Measurements from ENCODE around the gene AK4. TPM values are rescaled to one million over a fixed set of nuclear protein-coding genes. Genes with fewer than 3 reads are reported as not detected.
A peak's percentile ranks its signal among the peaks of the same experiment; 100 is the strongest.

Gene AK4
- polyA plus RNA-seq, 1 donor (not counting 4 experiments of a cell fraction or from before 2014, with no cell fraction given) = 90.0 TPM

DNA sequence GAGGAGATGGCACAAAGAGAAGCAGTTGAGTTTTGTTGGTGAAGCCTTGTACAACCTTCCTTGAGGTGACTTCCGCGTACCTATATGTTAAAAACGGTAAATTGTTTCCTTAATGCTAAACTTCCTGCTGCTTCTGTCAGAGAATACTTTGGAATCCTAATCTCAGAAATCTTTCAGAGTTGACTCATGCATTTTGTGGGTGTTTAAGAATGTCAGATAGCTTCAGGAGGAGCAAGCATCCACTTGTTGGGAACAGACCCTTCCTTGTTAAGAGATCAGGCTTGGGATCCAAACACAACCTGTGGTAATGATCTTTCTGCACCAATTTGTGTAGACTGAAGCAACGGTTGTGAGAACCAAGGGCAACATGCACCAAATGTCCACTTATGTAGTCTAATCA lies 29.5 kb downstream of the AK4 start:
- Histone ChIP-seq H2AFZ (ENCODE audit: control insufficient read depth, low read length) (no peak overlapping the region), H3K27ac (ENCODE audit: control insufficient read depth, insufficient read depth, low read length) (peak overlapping the region; percentile 13), H3K79me2 (ENCODE audit: control insufficient read depth, insufficient read depth, low read length) (peaks cover 43% of the 10 kb centered on the region), H3K36me3 (ENCODE audit: control insufficient read depth in 2 of 2, extremely low read depth in 1 of 2, insufficient read depth in 2 of 2, low read length in 2 of 2) (no peaks in the 10 kb centered on the region), H3K9me1 (ENCODE audit: control insufficient read depth, extremely low read depth, insufficient read depth, low read length) (no peaks in the 10 kb centered on the region), H3K4me2 (ENCODE audit: control insufficient read depth, extremely low read depth, insufficient read depth, low read depth, low read length) (peak overlapping the region; percentile 86), H3K9me3 (ENCODE audit: control insufficient read depth, low read depth, low read length) (no peaks in the 10 kb centered on the region), H3K4me1 (ENCODE audit: control insufficient read depth, extremely low read depth, insufficient read depth, low read length) (peaks cover 64% of the 10 kb centered on the region), H3K27me3 (ENCODE audit: control insufficient read depth, extremely low read depth, insufficient read depth, low read length) (no peaks in the 10 kb centered on the region), H3K9ac (ENCODE audit: control insufficient read depth, extremely low read depth, insufficient read depth, low read length) (no peak overlapping the region), H3K4me3 (ENCODE audit: control insufficient read depth in 2 of 3, extremely low read depth in 1 of 3, insufficient read depth in 2 of 3, low read depth in 1 of 3, low read length in 3 of 3) (peak overlapping the region in 2 of 3 experiments; percentile 34 to 41), H4K20me1 (ENCODE audit: control insufficient read depth, extremely low read depth, insufficient read depth, low read length) (no peaks in the 10 kb centered on the region)
- DNase-seq (ENCODE audit: low read depth, low spot score) (peak; percentile 68), FAIRE-seq (peak; percentile 94)
- dilution Hi-C loops (cut with MboI; ENCODE audit: extremely low pct_ligation_motif_present, low sequenced_read_pairs) = no loop called here
- TF ChIP-seq, protein P1, sequence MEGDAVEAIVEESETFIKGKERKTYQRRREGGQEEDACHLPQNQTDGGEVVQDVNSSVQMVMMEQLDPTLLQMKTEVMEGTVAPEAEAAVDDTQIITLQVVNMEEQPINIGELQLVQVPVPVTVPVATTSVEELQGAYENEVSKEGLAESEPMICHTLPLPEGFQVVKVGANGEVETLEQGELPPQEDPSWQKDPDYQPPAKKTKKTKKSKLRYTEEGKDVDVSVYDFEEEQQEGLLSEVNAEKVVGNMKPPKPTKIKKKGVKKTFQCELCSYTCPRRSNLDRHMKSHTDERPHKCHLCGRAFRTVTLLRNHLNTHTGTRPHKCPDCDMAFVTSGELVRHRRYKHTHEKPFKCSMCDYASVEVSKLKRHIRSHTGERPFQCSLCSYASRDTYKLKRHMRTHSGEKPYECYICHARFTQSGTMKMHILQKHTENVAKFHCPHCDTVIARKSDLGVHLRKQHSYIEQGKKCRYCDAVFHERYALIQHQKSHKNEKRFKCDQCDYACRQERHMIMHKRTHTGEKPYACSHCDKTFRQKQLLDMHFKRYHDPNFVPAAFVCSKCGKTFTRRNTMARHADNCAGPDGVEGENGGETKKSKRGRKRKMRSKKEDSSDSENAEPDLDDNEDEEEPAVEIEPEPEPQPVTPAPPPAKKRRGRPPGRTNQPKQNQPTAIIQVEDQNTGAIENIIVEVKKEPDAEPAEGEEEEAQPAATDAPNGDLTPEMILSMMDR (optimal IDR thresholded peaks at IDR 0.05 in 1 of 3, IDR thresholded peaks at IDR 0.05 in 1 of 3, conservative IDR thresholded peaks at IDR 0.05 in 1 of 3; ENCODE audit: extremely low read depth in 1 of 3, insufficient read depth in 2 of 3, low read length in 3 of 3) = no peak
- TF ChIP-seq EZH2 (IDR thresholded peaks at IDR 0.05; ENCODE audit: low read length) = no peak

DNA sequence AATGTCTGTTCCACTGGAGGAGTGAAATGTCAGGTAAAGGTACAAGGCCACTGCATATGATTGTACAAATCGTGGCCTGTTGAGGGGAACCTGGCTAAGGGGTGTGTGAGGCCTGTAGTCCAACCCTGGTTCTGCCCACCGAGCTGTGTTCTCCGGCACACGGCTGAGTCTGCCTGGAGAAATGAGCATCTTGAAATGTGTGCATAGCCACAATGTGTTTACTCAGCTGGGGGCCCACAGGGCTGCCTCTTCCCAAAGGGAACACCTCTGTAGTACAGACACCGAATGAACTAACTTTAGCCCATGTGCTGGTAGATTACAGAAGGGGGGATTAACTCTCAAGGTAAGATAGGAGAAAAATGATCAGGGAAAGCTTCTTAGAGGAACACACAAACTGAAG lies 30.2 kb downstream of the AK4 start:
- FAIRE-seq (no peak), DNase-seq (ENCODE audit: low read depth, low spot score) (no peak)
- no peak overlapping the region for H3K9ac ChIP-seq (ENCODE audit: control insufficient read depth, extremely low read depth, insufficient read depth, low read length)
- no peaks in the 10 kb centered on the region for H3K9me1 ChIP-seq (ENCODE audit: control insufficient read depth, extremely low read depth, insufficient read depth, low read length)
- peaks cover 59% of the 10 kb centered on the region for H3K4me1 ChIP-seq (ENCODE audit: control insufficient read depth, extremely low read depth, insufficient read depth, low read length)
- H3K27me3 ChIP-seq (ENCODE audit: control insufficient read depth, extremely low read depth, insufficient read depth, low read length) = no peaks in the 10 kb centered on the region
- TF ChIP-seq, protein P1 (optimal IDR thresholded peaks at IDR 0.05 in 1 of 3, IDR thresholded peaks at IDR 0.05 in 1 of 3, conservative IDR thresholded peaks at IDR 0.05 in 1 of 3; ENCODE audit: extremely low read depth in 1 of 3, insufficient read depth in 2 of 3, low read length in 3 of 3) = no peak
- TF ChIP-seq EZH2 (IDR thresholded peaks at IDR 0.05; ENCODE audit: low read length) = no peak
- peak overlapping the region; percentile 13 for H3K27ac ChIP-seq (ENCODE audit: control insufficient read depth, insufficient read depth, low read length)
- H4K20me1 ChIP-seq (ENCODE audit: control insufficient read depth, extremely low read depth, insufficient read depth, low read length) = no peaks in the 10 kb centered on the region
- H2AFZ ChIP-seq (ENCODE audit: control insufficient read depth, low read length) = no peak overlapping the region
- H3K36me3 ChIP-seq (ENCODE audit: control insufficient read depth in 2 of 2, extremely low read depth in 1 of 2, insufficient read depth in 2 of 2, low read length in 2 of 2) = no peaks in the 10 kb centered on the region
- peaks cover 41% of the 10 kb centered on the region for H3K79me2 ChIP-seq (ENCODE audit: control insufficient read depth, insufficient read depth, low read length)
- peak overlapping the region in 2 of 3 experiments; percentile 29 to 41 for H3K4me3 ChIP-seq (ENCODE audit: control insufficient read depth in 2 of 3, extremely low read depth in 1 of 3, insufficient read depth in 2 of 3, low read depth in 1 of 3, low read length in 3 of 3)
- dilution Hi-C loops (cut with MboI; ENCODE audit: extremely low pct_ligation_motif_present, low sequenced_read_pairs) = no loop called here
- peak overlapping the region; percentile 86 for H3K4me2 ChIP-seq (ENCODE audit: control insufficient read depth, extremely low read depth, insufficient read depth, low read depth, low read length)
- no peaks in the 10 kb centered on the region for H3K9me3 ChIP-seq (ENCODE audit: control insufficient read depth, low read depth, low read length)

Measured in keratinocyte (primary cell).